HepG2 (cell line): ENCODE data around the gene CD4. TPM values are rescaled to one million over a fixed set of nuclear protein-coding genes. Genes with fewer than 3 reads are reported as not detected.

Experiments
- ATAC-seq: fragments of 200-7000 bp; cut with Tn5 transposase; 3 replicates; pipeline ENCODE4 v1.9.1; 2020; ENCODE audit warnings: mild to moderate bottlenecking, moderate library complexity
- BruUV-seq: library from RNA; stranded (reverse); fragments of 400-500 nt; replicated peaks from 2 replicates; lab custom pipeline; 2021; lab: Mats Ljungman, UMichigan
- CTCF ChIA-PET: fragments of 300-600 bp; formaldehyde crosslinking; extraction: SDS; loops from one replicate; lab custom pipeline; 2021; ENCODE audit warnings: low total read pairs, inconsistent platforms, low intra/inter-chr PET ratio; lab: Yijun Ruan, JAX
- POLR2A ChIA-PET: fragments of 350-600 bp; sonication (Branson Sonifier 250); formaldehyde crosslinking; loops from one replicate; lab custom pipeline; 2020; ENCODE audit warnings: antibody characterized with exemption, inconsistent platforms; lab: Yijun Ruan, JAX
- DNase-seq: peaks from one replicate; pipeline ENCODE4 v3.0.0-alpha.2; 2015; ENCODE audit warnings: low spot score
- FAIRE-seq: peaks from 3 replicates; lab custom pipeline; 2011; peaks lifted over from hg19 to GRCh38; lab: Jason Lieb, UNC
- H2AFZ ChIP-seq: one replicate; pipeline ENCODE4 v1.6.1; 2011; ENCODE audit warnings: low read length, inconsistent platforms
- H3K27ac ChIP-seq: fragments of 300-600 bp; 3 replicates; pipeline ENCODE4 v1.8.0; 2011; ENCODE audit warnings: mixed run types, mild to moderate bottlenecking, mixed read lengths, low read length, inconsistent platforms; ENCODE audit not compliant: insufficient read depth; ENCODE audit errors: extremely low read length
- H3K27me3 ChIP-seq, 2 experiments: fragments of 200-600 bp in 1 of 2; 2 replicates in 1 of 2; 3 replicates in 1 of 2; pipeline versions ENCODE4 v1.6.0 to v1.8.0; 2011; ENCODE audit warnings: low read length in 2 of 2, mild to moderate bottlenecking in 2 of 2, moderate library complexity in 2 of 2, inconsistent platforms in 1 of 2; ENCODE audit not compliant: insufficient read depth in 2 of 2, control insufficient read depth in 1 of 2
- H3K36me3 ChIP-seq, 2 experiments: fragments of 200-600 bp in 1 of 2; replicated peaks in 1 of 2; 2 replicates in 1 of 2; 3 replicates in 1 of 2; pipeline versions ENCODE4 v1.5.1 to v1.8.0; 2011; ENCODE audit warnings: low read length in 2 of 2, inconsistent platforms in 1 of 2; ENCODE audit not compliant: insufficient read depth in 2 of 2, control insufficient read depth in 1 of 2
- H3K4me1 ChIP-seq: 2 replicates; pipeline ENCODE4 v1.5.1; 2012; ENCODE audit warnings: low read length, inconsistent platforms; ENCODE audit not compliant: insufficient read depth
- H3K4me2 ChIP-seq: 2 replicates; pipeline ENCODE4 v1.6.0; 2011; ENCODE audit warnings: low read depth, low read length, inconsistent platforms
- H3K4me3 ChIP-seq, 3 experiments: fragments of 200-600 bp in 1 of 3; sonication (generic), shearing (Covaris generic) in 1 of 3; replicated peaks in 1 of 3; 2 replicates each; pipeline ENCODE4 v1.5.1; 2011 to 2016; ENCODE audit warnings: low read length in 3 of 3, inconsistent platforms in 2 of 3, low read depth in 2 of 3, mild to moderate bottlenecking in 2 of 3, control low read depth in 1 of 3, mixed read lengths in 1 of 3; ENCODE audit not compliant: insufficient read depth in 1 of 3
- H3K79me2 ChIP-seq: one replicate; pipeline ENCODE4 v1.6.1; 2011; ENCODE audit warnings: low read length, inconsistent platforms; ENCODE audit not compliant: insufficient read depth
- H3K9ac ChIP-seq: 2 replicates; pipeline ENCODE4 v1.6.0; 2011; ENCODE audit warnings: mild to moderate bottlenecking, low read depth, low read length, inconsistent platforms; ENCODE audit not compliant: insufficient read depth
- H3K9me3 ChIP-seq: 2 replicates; pipeline ENCODE4 v1.5.1; 2012; ENCODE audit warnings: mild to moderate bottlenecking, low read length
- H4K20me1 ChIP-seq: 2 replicates; pipeline ENCODE4 v1.6.0; 2011; ENCODE audit warnings: inconsistent platforms, mild to moderate bottlenecking, low read length, moderate library complexity; ENCODE audit not compliant: insufficient read depth
- ATAD3A ChIP-seq: sonication (generic); formaldehyde crosslinking; IDR thresholded peaks from 2 replicates; pipeline ENCODE4 v1.4.0; 2020; ENCODE audit warnings: missing genetic modification reagents
- CAMTA2 ChIP-seq: sonication (generic); formaldehyde crosslinking; IDR thresholded peaks from 2 replicates; pipeline ENCODE4 v1.4.0; 2020; ENCODE audit warnings: mild to moderate bottlenecking, missing genetic modification reagents, borderline replicate concordance
- IRX3 ChIP-seq: sonication (generic); formaldehyde crosslinking; IDR thresholded peaks from 2 replicates; pipeline ENCODE4 v1.8.1; 2023; ENCODE audit warnings: mild to moderate bottlenecking, low read depth, missing genetic modification reagents, borderline replicate concordance
- RCOR2 ChIP-seq: IDR thresholded peaks from 2 replicates; pipeline ENCODE4 v1.6.1; 2016; ENCODE audit warnings: missing biosample characterization, missing genetic modification reagents
- RFXANK ChIP-seq: IDR thresholded peaks from 2 replicates; pipeline ENCODE4 v1.6.1; 2016
- RORA ChIP-seq: sonication (generic); formaldehyde crosslinking; IDR thresholded peaks from 2 replicates; pipeline ENCODE4 v1.5.0; 2020; ENCODE audit warnings: mild to moderate bottlenecking, missing genetic modification reagents, moderate library complexity
- SMARCC2 ChIP-seq: fragments of 450-650 bp; IDR thresholded peaks from 2 replicates; pipeline ENCODE4 v1.6.1; 2017; ENCODE audit warnings: antibody characterized with exemption, mild to moderate bottlenecking
- TBP ChIP-seq: sonication (generic); formaldehyde crosslinking; IDR thresholded peaks from 2 replicates; pipeline ENCODE4 v1.5.0; 2020; ENCODE audit warnings: missing genetic modification reagents
- ZBTB8A ChIP-seq: sonication (generic); formaldehyde crosslinking; IDR thresholded peaks from 2 replicates; pipeline ENCODE4 v1.4.0; 2020; ENCODE audit warnings: mild to moderate bottlenecking, low read depth, missing genetic modification reagents, borderline replicate concordance
- ZMYM3 ChIP-seq: sonication (generic); formaldehyde crosslinking; IDR thresholded peaks from 2 replicates; pipeline ENCODE4 v1.5.1; 2020; ENCODE audit warnings: mild to moderate bottlenecking, missing genetic modification reagents
- ZNF3 ChIP-seq: IDR thresholded peaks from 2 replicates; pipeline ENCODE4 v1.7.0; 2017; ENCODE audit warnings: inconsistent platforms
- ZNF556 ChIP-seq: sonication (generic); formaldehyde crosslinking; IDR thresholded peaks from 2 replicates; pipeline ENCODE4 v1.4.0; 2020; ENCODE audit warnings: mild to moderate bottlenecking, missing genetic modification reagents, borderline replicate concordance
- ZNF724P ChIP-seq: sonication (generic); formaldehyde crosslinking; IDR thresholded peaks from 2 replicates; pipeline ENCODE4 v1.8.0; 2022; ENCODE audit warnings: missing genetic modification reagents, borderline replicate concordance
- ZNF770 ChIP-seq: sonication (generic); formaldehyde crosslinking; IDR thresholded peaks from 2 replicates; pipeline ENCODE4 v1.5.0; 2020; ENCODE audit warnings: mild to moderate bottlenecking, missing genetic modification reagents
- ZNF792 ChIP-seq: IDR thresholded peaks from 2 replicates; pipeline ENCODE4 v1.6.1; 2016
- ZSCAN29 ChIP-seq: sonication (generic); formaldehyde crosslinking; conservative IDR thresholded peaks from 2 replicates; pipeline ENCODE4 v1.4.0; 2020; ENCODE audit warnings: mild to moderate bottlenecking, missing genetic modification reagents
- WGBS: methylation state at CpG from one replicate; pipeline ENCODE4 v1.1.6; 2017; ENCODE audit warnings: low lambda C conversion rate; 5-methylcytosine and 5-hydroxymethylcytosine counted together
- in situ Hi-C: cut with HindIII; loops from 2 replicates; pipeline ENCODE4 v1.10.0; 2017; ENCODE audit warnings: low pct_unique_long_range_greater_than_20kb; ENCODE audit not compliant: extremely low pct_ligation_motif_present
- intact Hi-C: fragments of 100-400 bp; cut with micrococcal nuclease; formaldehyde crosslinking; loops from one replicate; pipeline ENCODE4 v1.10.0; 2022; ENCODE audit not compliant: unreplicated experiment
- polyA plus RNA-seq, 8 experiments: library from polyadenylated mRNA; depleted of rRNA in 3 of 8; stranded (reverse) in 7 of 8; unstranded in 1 of 8; fragments of >200 nt; fragmentation: Illumina TruSeq in 4 of 8; extraction: Trizol in 4 of 8; gene quantifications; 2 replicates each; pipeline versions ENCODE4 v1.2.1 to v1.2.3, GENCODE V29; 2011 to 2016; ENCODE audit warnings: low read depth in 4 of 8, missing spikeins in 1 of 8, mixed read lengths in 1 of 8; ENCODE audit not compliant: insufficient read depth in 1 of 8
- total RNA-seq, 5 experiments: library from RNA; depleted of rRNA; stranded (reverse); fragments of >200 nt; fragmentation: Illumina TruSeq; extraction: Trizol; gene quantifications; 2 replicates each; pipeline ENCODE4 v1.2.3, GENCODE V29; 2016; ENCODE audit warnings: low read depth in 1 of 5
- TF ChIP-seq, protein P1 (sequence below): sonication (generic); formaldehyde crosslinking; IDR thresholded peaks from 2 replicates; pipeline ENCODE4 v1.5.0; 2020; ENCODE audit warnings: missing genetic modification reagents, mild to moderate bottlenecking, borderline replicate concordance

Gene CD4
- total and polyA plus RNA-seq, 2 of the 13 experiments (the other 11 are each of a cell fraction or from before 2014, with no cell fraction given): 0.07 to 0.95 TPM

- Histone ChIP-seq H3K79me2 (no peaks in the 10 kb centered on the region), H3K4me3 (no peak overlapping the region), H3K27me3 (no peaks in the 10 kb centered on the region), H3K9me3 (no peaks in the 10 kb centered on the region), H3K36me3 (no peaks in the 10 kb centered on the region), H3K4me1 (peaks cover 61% of the 10 kb centered on the region), H3K27ac (no peak overlapping the region), H3K4me2 (no peak overlapping the region), H2AFZ (no peak overlapping the region), H4K20me1 (no peaks in the 10 kb centered on the region), H3K9ac (no peak overlapping the region)
- BruUV-seq: no TSS peak
- WGBS: 95% methylated on average over 2 of the region's 2 CpGs
- no peak for DNase-seq
- no peak for FAIRE-seq
- intact Hi-C loops: no loop called here
- ATAC-seq: no peak
- CTCF ChIA-PET: no interaction called here
- TF ChIP-seq ZNF724P (CRISPR knock-in tag): no peak
- no peak for TF ChIP-seq ATAD3A (CRISPR knock-in tag)
- no peak for TF ChIP-seq ZNF3 (CRISPR knock-in tag)
- no peak for TF ChIP-seq RCOR2 (CRISPR knock-in tag)
- TF ChIP-seq RORA: no peak
- no peak for TF ChIP-seq IRX3
- no peak for TF ChIP-seq ZNF792 (CRISPR knock-in tag)
- TF ChIP-seq ZNF770 (CRISPR knock-in tag): no peak
- no peak for TF ChIP-seq ZMYM3 (CRISPR knock-in tag)
- TF ChIP-seq, protein P1, sequence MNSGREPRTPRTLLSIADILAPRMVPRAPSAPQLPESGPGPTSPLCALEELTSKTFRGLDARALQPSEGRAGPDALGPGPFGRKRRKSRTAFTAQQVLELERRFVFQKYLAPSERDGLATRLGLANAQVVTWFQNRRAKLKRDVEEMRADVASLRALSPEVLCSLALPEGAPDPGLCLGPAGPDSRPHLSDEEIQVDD: no peak
- TF ChIP-seq CAMTA2 (CRISPR knock-in tag): no peak
- TF ChIP-seq SMARCC2: no peak
- TF ChIP-seq ZSCAN29 (CRISPR knock-in tag): no peak
- no peak for TF ChIP-seq ZBTB8A (CRISPR knock-in tag)
- TF ChIP-seq RFXANK (CRISPR knock-in tag): no peak
- TF ChIP-seq TBP: no peak
- TF ChIP-seq ZNF556: no peak
- POLR2A ChIA-PET: no interaction called here
- in situ Hi-C loops: no loop called here
Observed at GRCh38 chr12:6795088-6795487, 5.8 kb downstream of the CD4 start.
